GM18858 (cell line): ENCODE measurements around the gene THBS4.
"Not testable (repeated sequence)": the region's sequence is repeated elsewhere in the genome, so short reads cannot be mapped to it uniquely, and the experiment has no call there.

ENCODE experiments used
- ATAC-seq: cut with Tn5 transposase; IDR thresholded peaks from one replicate; pipeline ENCODE4 v1.9.1; 2021; ENCODE audit not compliant: unreplicated experiment

THBS4 gene

GRCh38 chr5:80076131-80077050, 41.2 kb downstream of the THBS4 start:
- no peak for ATAC-seq

- no peak for ATAC-seq
Observed at GRCh38 chr5:80077051-80077714, 42.0 kb downstream of the THBS4 start.

- no peak for ATAC-seq
Observed at GRCh38 chr5:80078921-80079320, 43.8 kb downstream of the THBS4 start.

- ATAC-seq: no peak
Observed at GRCh38 chr5:80082281-80082680, 47.1 kb downstream of the THBS4 start.

- ATAC-seq: no peak
Observed at GRCh38 chr5:80082731-80083100, 47.6 kb downstream of the THBS4 start.

- ATAC-seq: no peak
Observed at GRCh38 chr5:80083101-80083890, 48.1 kb downstream of the THBS4 start.

- no peak for ATAC-seq
Observed at GRCh38 chr5:80090884-80091166, 55.7 kb downstream of the THBS4 start.

GRCh38 chr5:80091792-80092192, 56.6 kb downstream of the THBS4 start:
- ATAC-seq: not testable (repeated sequence)

- no peak for ATAC-seq
Observed at GRCh38 chr5:80092486-80093107, 57.4 kb downstream of the THBS4 start.

- no peak for ATAC-seq
Observed at GRCh38 chr5:80093796-80094195, 58.6 kb downstream of the THBS4 start.

- no peak for ATAC-seq
Observed at GRCh38 chr5:80094236-80094738, 59.1 kb downstream of the THBS4 start.

- no peak for ATAC-seq
Observed at GRCh38 chr5:80097451-80097850, 62.3 kb downstream of the THBS4 start.

- peak; percentile 68 for ATAC-seq
Observed at GRCh38 chr5:80101993-80102392, 66.8 kb downstream of the THBS4 start.

- ATAC-seq: no peak
Observed at GRCh38 chr5:80103371-80103770, 68.2 kb downstream of the THBS4 start.

- ATAC-seq: no peak
Observed at GRCh38 chr5:80105698-80106439, 70.7 kb downstream of the THBS4 start.

GRCh38 chr5:80106916-80107315, 71.8 kb downstream of the THBS4 start:
- ATAC-seq: no peak

- peak; percentile 62 for ATAC-seq
Observed at GRCh38 chr5:80109646-80110478, 74.7 kb downstream of the THBS4 start.

GRCh38 chr5:80111376-80111990, 76.3 kb downstream of the THBS4 start:
- ATAC-seq: not testable (repeated sequence)

- no peak for ATAC-seq
Observed at GRCh38 chr5:80114860-80115259, 79.7 kb downstream of the THBS4 start.
